T-cell (primary cell): ENCODE measurements around the gene C1GALT1. TPM values are rescaled to one million over a fixed set of nuclear protein-coding genes. Genes with fewer than 3 reads are reported as not detected.

ENCODE experiments used
- ATAC-seq, 4 experiments: fragments of 200-7000 bp in 3 of 4; fragments of 150-1000 bp in 1 of 4; cut with Tn5 transposase; replicated peaks in 1 of 4; 1 replicate in 3 of 4; 2 replicates in 1 of 4; pipeline ENCODE4 v1.10.0; 2021; ENCODE audit warnings: moderate library complexity in 3 of 4, mild to moderate bottlenecking in 2 of 4, moderate number of reproducible peaks in 1 of 4
- CTCF ChIA-PET, 2 donors: fragments of 300-600 bp; sonication (Branson Sonifier 250); formaldehyde crosslinking; loops; one replicate each; lab custom pipeline; 2022; ENCODE audit warnings: antibody characterized with exemption in 2 of 2; lab: Charles Lee
- POLR2A ChIA-PET, 2 donors: fragments of 300-600 bp; sonication (Branson Sonifier 250); formaldehyde crosslinking; loops; one replicate each; lab custom pipeline; 2022; ENCODE audit warnings: antibody characterized with exemption in 2 of 2; lab: Charles Lee
- DNase-seq, 35 experiments: peaks; one replicate each; pipeline versions ENCODE4 v3.0.0 to v3.0.0-alpha.2; 2013 to 2023
- H3K27ac ChIP-seq: one replicate; pipeline ENCODE4 v1.5.1; 2013; ENCODE audit warnings: low read length
- H3K27me3 ChIP-seq, 2 experiments: replicated peaks in 1 of 2; 1 replicate in 1 of 2; 2 replicates in 1 of 2; pipeline versions ENCODE4 v1.6.1 to v1.7.0; 2013; ENCODE audit warnings: low read length in 1 of 2, mixed read lengths in 1 of 2; ENCODE audit not compliant: control insufficient read depth in 2 of 2, insufficient read depth in 2 of 2; ENCODE audit errors: extremely low read depth in 1 of 2
- H3K36me3 ChIP-seq, 2 donors: 1 replicate in 1 of 2; 2 replicates in 1 of 2; pipeline versions ENCODE4 v1.6.1 to v1.7.0; 2013; ENCODE audit warnings: low read length in 1 of 2; ENCODE audit not compliant: control insufficient read depth in 2 of 2, insufficient read depth in 1 of 2; ENCODE audit errors: extremely low read depth in 1 of 2
- H3K4me1 ChIP-seq, 2 experiments: 1 replicate in 1 of 2; 2 replicates in 1 of 2; pipeline versions ENCODE4 v1.6.1 to v1.7.0; 2013; ENCODE audit warnings: low read length in 2 of 2, mixed read lengths in 1 of 2; ENCODE audit not compliant: insufficient read depth in 2 of 2, control insufficient read depth in 1 of 2; ENCODE audit errors: extremely low read depth in 1 of 2
- H3K4me3 ChIP-seq, 2 donors: 1 replicate in 1 of 2; 2 replicates in 1 of 2; pipeline versions ENCODE4 v1.5.1 to v1.7.0; 2013; ENCODE audit warnings: mild to moderate bottlenecking in 2 of 2, low read length in 1 of 2, moderate library complexity in 1 of 2; ENCODE audit not compliant: control insufficient read depth in 1 of 2; ENCODE audit errors: extremely low read depth in 1 of 2
- H3K9me3 ChIP-seq: 2 replicates; pipeline ENCODE4 v1.7.0; 2013
- H3K27ac Mint-ChIP-seq, 2 donors: one replicate each; pipeline ENCODE4 v1.8.0; 2020 to 2021; ENCODE audit warnings: mild to moderate bottlenecking in 2 of 2, mixed read lengths in 2 of 2
- H3K27me3 Mint-ChIP-seq, 2 donors: one replicate each; pipeline ENCODE4 v1.8.0; 2021 to 2022; ENCODE audit warnings: mixed read lengths in 2 of 2
- H3K36me3 Mint-ChIP-seq: one replicate; pipeline ENCODE4 v1.8.0; 2021; ENCODE audit warnings: mixed read lengths
- H3K4me1 Mint-ChIP-seq, 3 donors: one replicate each; pipeline ENCODE4 v1.8.0; 2020 to 2022; ENCODE audit warnings: mixed read lengths in 3 of 3, mild to moderate bottlenecking in 1 of 3
- H3K4me3 Mint-ChIP-seq, 3 donors: one replicate each; pipeline ENCODE4 v1.8.0; 2020 to 2022; ENCODE audit warnings: mild to moderate bottlenecking in 3 of 3, mixed read lengths in 3 of 3, moderate library complexity in 3 of 3
- H3K9me3 Mint-ChIP-seq, 3 donors: one replicate each; pipeline ENCODE4 v1.8.0; 2020 to 2022; ENCODE audit warnings: mixed read lengths in 3 of 3
- WGBS: methylation state at CpG from one replicate; pipeline ENCODE4 v1.1.5; 2013; ENCODE audit warnings: missing lambda C conversion rate; ENCODE audit not compliant: insufficient coverage; 5-methylcytosine and 5-hydroxymethylcytosine counted together
- total RNA-seq, 35 experiments: library from RNA in 6 of 35; stranded (reverse) in 6 of 35; fragments of 120-200 nt in 1 of 35; gene quantifications; one replicate each; pipeline versions ENCODE4 v1.2.1 to v1.2.4 and lab custom pipeline; 2013 to 2026

The C1GALT1 gene
- total RNA-seq, 5 donors from 2014 or later (not counting 1 experiment from before 2014, with no cell fraction given) = 32.9 to 45.0 (median 44.0) TPM

DNA sequence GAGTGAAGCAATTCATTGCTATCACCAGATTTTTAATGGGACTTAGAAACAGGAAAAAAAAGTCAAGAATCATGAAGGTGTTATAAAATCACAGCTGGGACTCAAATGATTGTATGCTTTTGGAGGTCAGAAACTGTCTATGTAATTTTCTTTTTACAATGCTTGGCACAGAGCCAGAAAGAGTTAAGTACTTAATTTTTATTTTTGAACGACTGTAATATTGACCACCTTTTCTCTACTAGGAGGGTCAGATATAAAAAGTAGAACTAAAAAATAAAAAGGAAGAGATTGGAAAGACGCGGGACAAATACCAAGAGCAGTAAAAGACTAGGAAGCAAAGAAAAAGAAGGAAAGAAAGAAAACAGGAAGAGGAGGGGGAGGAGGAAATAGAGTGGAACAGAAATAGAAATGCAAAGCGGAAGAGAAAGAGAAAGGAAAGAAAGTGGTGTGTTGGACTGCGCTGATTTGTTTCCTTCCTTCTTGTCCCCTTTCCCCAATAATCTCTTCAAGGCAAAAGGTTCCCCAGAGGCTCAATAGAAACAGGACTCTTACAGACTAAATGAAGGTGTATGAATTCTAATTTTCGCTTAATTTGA, 23.2 kb upstream of the C1GALT1 start:
- H3K4me1 ChIP-seq = peaks cover 20 to 51% of the 10 kb centered on the region in 2 experiments
- no peaks in the 10 kb centered on the region for H3K36me3 ChIP-seq
- H3K36me3 Mint-ChIP-seq = peaks cover 9% of the 10 kb centered on the region
- peaks cover 53 to 64% (median 64%) of the 10 kb centered on the region in 3 donors for H3K4me1 Mint-ChIP-seq
- POLR2A ChIA-PET = no interaction called here
- ATAC-seq = no peak
- H3K27ac Mint-ChIP-seq = peak overlapping the region; percentile 97
- CTCF ChIA-PET = no interaction called here
- H3K4me3 Mint-ChIP-seq = peak overlapping the region; percentile 64 to 73 (median 69)
- H3K9me3 ChIP-seq = no peaks in the 10 kb centered on the region
- H3K27ac ChIP-seq = peak overlapping the region; percentile 68
- H3K4me3 ChIP-seq = peak overlapping the region; percentile 17 to 25
- DNase-seq = peak in 1 of 35 experiments; percentile 37
- no peaks in the 10 kb centered on the region for H3K27me3 Mint-ChIP-seq
- H3K9me3 Mint-ChIP-seq = peaks cover 6 to 8% (median 8%) of the 10 kb centered on the region in 3 donors
- WGBS = 17% methylated on average over 2 of the region's 6 CpGs
- no peaks in the 10 kb centered on the region for H3K27me3 ChIP-seq

DNA sequence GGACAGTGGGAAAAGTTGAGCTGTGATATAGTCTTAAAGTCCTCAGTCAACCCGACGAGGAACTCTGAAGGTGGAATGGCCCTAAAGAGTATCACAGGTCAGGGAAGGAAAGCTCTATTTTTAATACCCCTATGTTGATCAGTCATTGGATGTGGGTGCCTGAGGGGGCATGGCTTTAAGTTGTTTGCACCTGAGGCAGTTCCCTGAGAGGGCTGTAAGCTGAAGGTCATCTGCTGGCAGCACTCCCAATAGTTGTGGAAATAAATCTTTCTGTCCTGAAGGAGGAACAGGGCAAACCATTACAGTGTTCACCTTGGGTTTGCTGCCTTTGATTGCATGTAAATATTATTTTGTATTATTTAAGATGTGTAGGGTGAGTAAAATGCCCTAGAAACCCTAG, 17.8 kb upstream of the C1GALT1 start:
- ChIA-PET CTCF (interaction anchor here in 1 of 2 donors (0.7 kb wide), 1 partner anchor 17 kb away, joined by 3 read pairs; no protein-coding TSS in a partner anchor), POLR2A (no interaction called here)
- ATAC-seq = no peak

DNA sequence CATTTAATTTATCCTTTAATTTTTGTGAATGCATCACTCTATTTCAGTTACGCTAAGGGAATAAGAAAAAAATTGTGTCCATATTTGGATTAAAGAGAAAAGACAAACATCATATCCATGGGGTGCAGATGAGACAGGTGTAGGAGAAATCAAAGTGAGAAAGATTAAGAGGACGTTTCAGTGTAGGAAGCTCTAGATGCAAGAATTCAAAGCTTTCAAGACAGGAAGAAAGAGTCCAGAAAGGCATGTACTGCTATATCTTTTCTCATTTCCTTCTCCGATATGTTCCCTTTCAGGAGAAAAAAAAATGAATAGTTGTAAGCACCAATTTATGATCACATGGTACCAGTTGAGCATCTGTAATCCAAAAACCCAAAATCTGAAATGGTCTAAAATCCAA, 17.0 kb upstream of the C1GALT1 start:
- ChIA-PET CTCF (no interaction called here), POLR2A (interaction anchor here in 1 of 2 donors (0.6 kb wide), 1 partner anchor 163 kb away, joined by 4 read pairs; no protein-coding TSS in a partner anchor)
- H3K27me3 ChIP-seq = no peaks in the 10 kb centered on the region
- H3K27ac Mint-ChIP-seq = peak overlapping the region; percentile 50 to 66
- ATAC-seq (peak in 2 of 4 experiments; percentile 50 to 54), DNase-seq (no peak)
- peaks cover 0 to 2% of the 10 kb centered on the region in 2 donors for H3K36me3 ChIP-seq
- 20% methylated on average over 1 of the region's 3 CpGs for WGBS
- H3K9me3 Mint-ChIP-seq = peaks cover 0 to 5% (median 2%) of the 10 kb centered on the region in 3 donors
- H3K27me3 Mint-ChIP-seq = no peaks in the 10 kb centered on the region
- no peak overlapping the region for H3K4me3 ChIP-seq
- H3K36me3 Mint-ChIP-seq = peaks cover 32% of the 10 kb centered on the region
- H3K27ac ChIP-seq = no peak overlapping the region
- peaks cover 5 to 24% of the 10 kb centered on the region in 2 experiments for H3K4me1 ChIP-seq
- H3K4me1 Mint-ChIP-seq = peaks cover 28 to 54% (median 28%) of the 10 kb centered on the region in 3 donors
- H3K9me3 ChIP-seq = no peaks in the 10 kb centered on the region
- no peak overlapping the region for H3K4me3 Mint-ChIP-seq

More for the DNA sequence above, 17.8 kb upstream of the C1GALT1 start:
- no peak for DNase-seq
- Histone ChIP-seq H3K4me3 (no peak overlapping the region), H3K27ac (no peak overlapping the region), H3K9me3 (no peaks in the 10 kb centered on the region), H3K36me3 (peaks cover 0 to 2% of the 10 kb centered on the region in 2 donors), H3K27me3 (no peaks in the 10 kb centered on the region), H3K4me1 (peaks cover 9 to 32% of the 10 kb centered on the region in 2 experiments)
- Mint-ChIP-seq H3K4me1 (peaks cover 35 to 57% (median 36%) of the 10 kb centered on the region in 3 donors), H3K27ac (peak overlapping the region in 1 of 2 donors; percentile 53), H3K36me3 (peaks cover 26% of the 10 kb centered on the region), H3K9me3 (peaks cover 0 to 8% (median 0%) of the 10 kb centered on the region in 3 donors), H3K4me3 (no peak overlapping the region), H3K27me3 (no peaks in the 10 kb centered on the region)
- WGBS = no CpG with 5 or more reads among the region's 2 CpGs

DNA sequence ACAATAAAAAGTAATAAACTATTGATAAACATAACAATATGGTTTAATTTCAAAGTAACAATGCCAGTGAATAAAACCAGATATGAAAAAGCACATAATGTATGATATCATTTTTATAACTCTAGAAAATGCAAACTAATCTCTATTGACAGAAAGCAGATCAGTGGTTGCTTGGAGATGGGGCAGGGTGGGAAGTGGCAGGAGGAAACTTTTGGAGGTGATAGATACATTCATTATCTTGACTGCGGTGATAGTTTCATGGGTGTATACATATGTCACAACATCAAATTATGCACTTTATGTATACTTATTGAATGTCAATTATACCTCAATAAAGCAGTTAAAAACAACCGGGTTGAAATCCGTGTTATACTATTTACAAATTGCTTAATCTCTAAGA, 16.0 kb upstream of the C1GALT1 start:
- CTCF ChIA-PET = no interaction called here
- H3K27ac ChIP-seq = no peak overlapping the region
- H3K4me3 ChIP-seq = no peak overlapping the region
- Mint-ChIP-seq H3K27ac (no peak overlapping the region), H3K9me3 (peaks cover 0 to 12% (median 5%) of the 10 kb centered on the region in 3 donors), H3K27me3 (no peaks in the 10 kb centered on the region), H3K4me1 (peaks cover 20 to 47% (median 23%) of the 10 kb centered on the region in 3 donors), H3K4me3 (no peak overlapping the region), H3K36me3 (peaks cover 33% of the 10 kb centered on the region)
- no peak for DNase-seq
- peaks cover 0 to 2% of the 10 kb centered on the region in 2 donors for H3K36me3 ChIP-seq
- ATAC-seq = no peak
- POLR2A ChIA-PET = no interaction called here
- no peaks in the 10 kb centered on the region for H3K9me3 ChIP-seq
- no peaks in the 10 kb centered on the region for H3K27me3 ChIP-seq
- WGBS = no CpG with 5 or more reads among the region's 3 CpGs
- H3K4me1 ChIP-seq = peaks cover 5 to 16% of the 10 kb centered on the region in 2 experiments

DNA sequence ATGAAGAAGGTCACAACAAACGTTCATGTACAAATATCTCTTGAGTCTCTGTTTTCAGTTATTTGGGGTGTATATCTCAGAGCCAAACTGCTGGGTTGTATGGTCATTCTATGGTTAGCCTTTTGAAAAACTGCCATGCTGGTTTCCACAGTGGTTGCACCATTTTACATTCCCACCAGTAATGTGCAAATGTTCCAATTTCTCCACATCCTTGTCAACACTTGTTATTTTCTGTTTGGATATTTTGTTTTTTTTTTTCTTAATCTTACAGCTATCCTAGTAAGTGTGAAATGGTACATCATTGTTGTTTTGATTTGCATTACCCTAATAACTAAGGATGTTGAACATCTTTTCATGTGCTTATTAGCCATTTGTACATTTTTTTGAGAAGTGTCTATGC, 13.0 kb upstream of the C1GALT1 start:
- DNase-seq = no peak
- H3K9me3 Mint-ChIP-seq = peaks cover 0 to 29% (median 14%) of the 10 kb centered on the region in 3 donors
- H3K9me3 ChIP-seq = peaks cover 3% of the 10 kb centered on the region
- peaks cover 16 to 52% (median 25%) of the 10 kb centered on the region in 3 donors for H3K4me1 Mint-ChIP-seq
- peaks cover 43% of the 10 kb centered on the region for H3K36me3 Mint-ChIP-seq
- no peak overlapping the region for H3K27ac Mint-ChIP-seq
- H3K27ac ChIP-seq = no peak overlapping the region
- peaks cover 0 to 2% of the 10 kb centered on the region in 2 donors for H3K36me3 ChIP-seq
- no peak overlapping the region for H3K4me3 ChIP-seq
- POLR2A ChIA-PET = no interaction called here
- H3K27me3 Mint-ChIP-seq = no peaks in the 10 kb centered on the region
- H3K27me3 ChIP-seq = no peaks in the 10 kb centered on the region
- no CpG with 5 or more reads among the region's 1 CpG for WGBS
- no peak for ATAC-seq
- CTCF ChIA-PET = no interaction called here
- H3K4me3 Mint-ChIP-seq = no peak overlapping the region
- H3K4me1 ChIP-seq = peaks cover 5 to 11% of the 10 kb centered on the region in 2 experiments

DNA sequence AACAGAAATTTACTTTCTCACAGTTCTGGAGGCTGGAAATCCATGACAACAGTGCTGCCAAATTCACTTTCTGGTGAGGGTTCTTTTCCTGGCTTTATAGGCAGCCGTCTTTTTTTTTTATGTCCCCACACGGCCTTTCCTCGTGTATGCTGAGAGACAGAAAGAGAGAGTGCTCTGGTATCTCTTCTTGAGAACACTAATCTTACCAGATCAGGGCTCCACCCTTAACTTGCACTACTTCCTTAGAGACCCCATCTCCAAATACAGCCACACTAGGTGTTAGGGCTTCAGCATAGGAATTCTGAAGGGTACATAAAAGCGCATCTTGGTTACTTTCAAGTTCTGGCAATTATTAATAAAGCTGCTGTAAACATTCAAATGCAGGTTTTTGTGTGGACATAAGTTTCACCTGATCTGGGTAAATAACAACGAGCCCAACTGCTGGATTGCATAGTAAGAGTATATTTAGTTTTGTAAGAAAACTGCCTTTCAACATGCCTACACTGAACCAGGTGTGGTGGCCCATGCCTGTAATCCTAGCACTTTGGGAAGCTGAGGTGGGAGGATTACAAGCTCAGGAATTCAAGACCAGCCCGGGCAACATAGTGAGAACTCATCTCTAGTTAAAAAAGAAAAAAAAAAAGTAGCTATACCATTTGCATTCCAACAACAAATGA, 8.2 kb upstream of the C1GALT1 start:
- Histone ChIP-seq H3K36me3 (no peaks in the 10 kb centered on the region), H3K27me3 (no peaks in the 10 kb centered on the region), H3K9me3 (peaks cover 3% of the 10 kb centered on the region), H3K4me3 (no peak overlapping the region), H3K27ac (no peak overlapping the region), H3K4me1 (peaks cover 0 to 12% of the 10 kb centered on the region in 2 experiments)
- POLR2A ChIA-PET = interaction anchor here in 1 of 2 donors (0.6 kb wide), 1 partner anchor 80 kb away, joined by 3 read pairs; no protein-coding TSS in a partner anchor
- Mint-ChIP-seq H3K27me3 (no peaks in the 10 kb centered on the region), H3K36me3 (peaks cover 38% of the 10 kb centered on the region), H3K9me3 (peaks cover 0 to 34% (median 14%) of the 10 kb centered on the region in 3 donors), H3K4me3 (no peak overlapping the region), H3K4me1 (peaks cover 13 to 43% (median 25%) of the 10 kb centered on the region in 3 donors), H3K27ac (no peak overlapping the region)
- WGBS = 100% methylated on average over 2 of the region's 6 CpGs
- ATAC-seq (no peak), DNase-seq (no peak)
- CTCF ChIA-PET = no interaction called here
